ENCODE results near the gene UQCR10.

The UQCR10 gene

GRCh38 chr22:29767171-29768051 is at the start of gene UQCR10:
Gene UQCR10 (plus strand): TSS chr22:29767369. CDS start chr22:29767399, 30 bp downstream.
- H3K27me3 Mint-ChIP-seq = no peaks in the 10 kb centered on the region
- H3K4me3 Mint-ChIP-seq = peak within 1 kb of the TSS; percentile 99
- H3K9me3 Mint-ChIP-seq = no peaks in the 10 kb centered on the region
- peaks cover 44% of the 10 kb centered on the region for H3K4me1 Mint-ChIP-seq (ENCODE audit: low read depth)
- peaks cover 32% of the 10 kb centered on the region for H3K36me3 Mint-ChIP-seq (ENCODE audit: low read depth)
- peak within 1 kb of the TSS; percentile 97 for H3K27ac Mint-ChIP-seq

- no peaks in the 10 kb centered on the region for H3K4me1 Mint-ChIP-seq (ENCODE audit: low read depth)
- H3K27me3 Mint-ChIP-seq = peaks cover 44% of the 10 kb centered on the region
- no peaks in the 10 kb centered on the region for H3K36me3 Mint-ChIP-seq (ENCODE audit: low read depth)
- H3K27ac Mint-ChIP-seq = no peak overlapping the region
- H3K9me3 Mint-ChIP-seq = no peaks in the 10 kb centered on the region
- no peak overlapping the region for H3K4me3 Mint-ChIP-seq
These were observed 49.4 kb upstream of the UQCR10 start for GRCh38 chr22:29717789-29718188.

- Mint-ChIP-seq H3K27ac (no peak overlapping the region), H3K4me3 (no peak overlapping the region), H3K4me1 (ENCODE audit: low read depth) (no peaks in the 10 kb centered on the region), H3K36me3 (ENCODE audit: low read depth) (no peaks in the 10 kb centered on the region), H3K9me3 (no peaks in the 10 kb centered on the region), H3K27me3 (peaks cover 44% of the 10 kb centered on the region)
These were observed 47.9 kb upstream of the UQCR10 start for GRCh38 chr22:29718949-29719898.

GRCh38 chr22:29719899-29720645 is 47.1 kb upstream of the UQCR10 start, which contains the start of gene CABP7:
Gene CABP7 (plus strand): TSS chr22:29720003. CDS start chr22:29720425, 422 bp downstream.
- Mint-ChIP-seq H3K27ac (no peak within 1 kb of the TSS), H3K36me3 (ENCODE audit: low read depth) (no peaks in the 10 kb centered on the region), H3K4me3 (no peak within 1 kb of the TSS), H3K27me3 (peaks cover 40% of the 10 kb centered on the region), H3K4me1 (ENCODE audit: low read depth) (no peaks in the 10 kb centered on the region), H3K9me3 (no peaks in the 10 kb centered on the region)

- H3K9me3 Mint-ChIP-seq = no peaks in the 10 kb centered on the region
- no peak overlapping the region for H3K4me3 Mint-ChIP-seq
- H3K27ac Mint-ChIP-seq = no peak overlapping the region
- no peaks in the 10 kb centered on the region for H3K4me1 Mint-ChIP-seq (ENCODE audit: low read depth)
- no peaks in the 10 kb centered on the region for H3K36me3 Mint-ChIP-seq (ENCODE audit: low read depth)
- peaks cover 39% of the 10 kb centered on the region for H3K27me3 Mint-ChIP-seq
These were observed 46.3 kb upstream of the UQCR10 start for GRCh38 chr22:29720811-29721323.

GRCh38 chr22:29722151-29722550 is 45.0 kb upstream of the UQCR10 start:
- no peaks in the 10 kb centered on the region for H3K36me3 Mint-ChIP-seq (ENCODE audit: low read depth)
- H3K9me3 Mint-ChIP-seq = no peaks in the 10 kb centered on the region
- H3K27ac Mint-ChIP-seq = no peak overlapping the region
- peaks cover 26% of the 10 kb centered on the region for H3K27me3 Mint-ChIP-seq
- H3K4me3 Mint-ChIP-seq = no peak overlapping the region
- H3K4me1 Mint-ChIP-seq (ENCODE audit: low read depth) = no peaks in the 10 kb centered on the region

GRCh38 chr22:29722587-29722986 is 44.6 kb upstream of the UQCR10 start:
- Mint-ChIP-seq H3K27me3 (peaks cover 23% of the 10 kb centered on the region), H3K9me3 (no peaks in the 10 kb centered on the region)

GRCh38 chr22:29723766-29724165 is 43.4 kb upstream of the UQCR10 start:
- Mint-ChIP-seq H3K36me3 (ENCODE audit: low read depth) (no peaks in the 10 kb centered on the region), H3K4me1 (ENCODE audit: low read depth) (no peaks in the 10 kb centered on the region), H3K4me3 (no peak overlapping the region), H3K27me3 (peaks cover 16% of the 10 kb centered on the region), H3K27ac (no peak overlapping the region), H3K9me3 (no peaks in the 10 kb centered on the region)

More at GRCh38 chr22:29722587-29722986, 44.6 kb upstream of the UQCR10 start:
- H3K4me3 Mint-ChIP-seq = no peak overlapping the region
- H3K4me1 Mint-ChIP-seq (ENCODE audit: low read depth) = no peaks in the 10 kb centered on the region
- no peaks in the 10 kb centered on the region for H3K36me3 Mint-ChIP-seq (ENCODE audit: low read depth)
- H3K27ac Mint-ChIP-seq = no peak overlapping the region

- H3K36me3 Mint-ChIP-seq (ENCODE audit: low read depth) = no peaks in the 10 kb centered on the region
- H3K27ac Mint-ChIP-seq = no peak overlapping the region
- H3K4me3 Mint-ChIP-seq = no peak overlapping the region
- peaks cover 7% of the 10 kb centered on the region for H3K27me3 Mint-ChIP-seq
- H3K4me1 Mint-ChIP-seq (ENCODE audit: low read depth) = no peaks in the 10 kb centered on the region
- H3K9me3 Mint-ChIP-seq = no peaks in the 10 kb centered on the region
These were observed 42.3 kb upstream of the UQCR10 start for GRCh38 chr22:29724843-29725242.

- Mint-ChIP-seq H3K9me3 (no peaks in the 10 kb centered on the region), H3K4me1 (ENCODE audit: low read depth) (no peaks in the 10 kb centered on the region), H3K4me3 (no peak overlapping the region), H3K27ac (no peak overlapping the region), H3K27me3 (peaks cover 7% of the 10 kb centered on the region), H3K36me3 (ENCODE audit: low read depth) (no peaks in the 10 kb centered on the region)
These were observed 41.1 kb upstream of the UQCR10 start for GRCh38 chr22:29726106-29726505.

- Mint-ChIP-seq H3K4me1 (ENCODE audit: low read depth) (no peaks in the 10 kb centered on the region), H3K36me3 (ENCODE audit: low read depth) (no peaks in the 10 kb centered on the region), H3K4me3 (no peak overlapping the region), H3K9me3 (no peaks in the 10 kb centered on the region), H3K27me3 (peaks cover 3% of the 10 kb centered on the region), H3K27ac (no peak overlapping the region)
These were observed 40.5 kb upstream of the UQCR10 start for GRCh38 chr22:29726512-29727130.

GRCh38 chr22:29727131-29727523 is 40.0 kb upstream of the UQCR10 start:
- Mint-ChIP-seq H3K9me3 (no peaks in the 10 kb centered on the region), H3K27ac (no peak overlapping the region), H3K27me3 (no peaks in the 10 kb centered on the region), H3K4me3 (no peak overlapping the region), H3K36me3 (ENCODE audit: low read depth) (no peaks in the 10 kb centered on the region), H3K4me1 (ENCODE audit: low read depth) (no peaks in the 10 kb centered on the region)

- H3K27ac Mint-ChIP-seq = no peak overlapping the region
- no peaks in the 10 kb centered on the region for H3K27me3 Mint-ChIP-seq
- H3K4me3 Mint-ChIP-seq = no peak overlapping the region
- no peaks in the 10 kb centered on the region for H3K9me3 Mint-ChIP-seq
- H3K4me1 Mint-ChIP-seq (ENCODE audit: low read depth) = no peaks in the 10 kb centered on the region
- no peaks in the 10 kb centered on the region for H3K36me3 Mint-ChIP-seq (ENCODE audit: low read depth)
These were observed 38.0 kb upstream of the UQCR10 start for GRCh38 chr22:29729161-29729560.

Measured in stimulated activated naive CD8-positive, alpha-beta T cell treated with anti-CD3 and anti-CD28 coated beads, Interleukin-15, Interleukin-2, amounts not matched to agents 100 ng/mL and 50 ng/mL, for 24 hours (primary cell).